Skeletal muscle cell (primary cell): ENCODE data around the gene INPP5K.
"Not testable (repeated sequence)": the region's sequence is repeated elsewhere in the genome, so short reads cannot be mapped to it uniquely, and the experiment has no call there.

ENCODE experiments used
- DNase-seq: peaks from one replicate; pipeline ENCODE4 v3.0.0-alpha.2; 2010; ENCODE audit warnings: low read depth
- H3K4me3 ChIP-seq: 2 replicates; pipeline ENCODE4 v1.5.1; 2011; ENCODE audit warnings: low read depth, mild to moderate bottlenecking, control low read depth, low read length, moderate library complexity

INPP5K gene

GRCh38 chr17:1450261-1450660 is 66.2 kb downstream of the INPP5K start:
- H3K4me3 ChIP-seq, DNase-seq: not testable (repeated sequence)

DNA sequence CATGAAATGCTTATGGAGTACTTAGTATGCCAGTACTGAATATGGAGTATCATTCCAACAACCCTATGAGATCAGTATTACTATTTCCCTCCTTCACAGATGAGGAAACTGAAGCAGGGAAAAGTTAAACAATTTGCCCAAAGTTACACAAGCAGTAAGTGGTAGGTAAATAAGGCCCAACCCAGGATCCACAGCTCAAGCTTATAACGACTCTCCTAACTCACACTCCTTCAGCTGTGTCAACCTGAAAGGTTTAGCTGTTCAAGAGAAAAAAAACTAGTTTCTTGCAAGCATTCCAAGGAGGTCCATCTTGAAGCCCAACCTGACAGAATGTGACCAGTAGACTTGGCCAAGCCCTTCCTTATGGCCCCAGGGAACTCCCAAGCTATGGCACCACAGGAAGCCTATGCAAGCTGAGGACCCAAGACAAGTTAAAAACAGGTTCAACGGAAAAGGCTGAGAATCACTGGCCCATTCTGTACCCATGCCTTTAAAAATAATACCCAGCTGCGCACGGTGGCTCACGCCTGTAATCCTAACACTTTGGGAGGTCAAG is 66.9 kb downstream of the INPP5K start:
- DNase-seq, result no peak
- H3K4me3 ChIP-seq, result no peak overlapping the region

DNA sequence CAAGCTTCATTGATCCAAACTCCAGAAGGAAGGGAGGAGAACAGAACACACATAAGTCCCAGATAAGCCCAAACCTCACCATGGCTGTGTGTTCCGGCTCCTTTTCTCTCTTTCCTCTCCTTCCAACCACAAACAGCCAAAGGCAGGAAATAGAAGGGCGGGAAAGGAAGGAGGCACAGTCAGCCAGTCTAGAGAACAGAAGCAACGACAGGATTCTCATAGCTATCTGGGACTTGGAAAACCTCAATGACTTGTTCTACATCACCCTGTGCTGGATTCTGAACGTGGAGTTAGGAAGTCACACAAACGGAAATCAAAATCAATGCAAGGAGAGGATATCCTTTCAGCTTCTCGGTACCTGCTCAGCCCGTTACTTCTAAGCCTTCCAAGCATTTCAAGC is 69.4 kb downstream of the INPP5K start:
- no peak overlapping the region for H3K4me3 ChIP-seq
- no peak for DNase-seq

DNA sequence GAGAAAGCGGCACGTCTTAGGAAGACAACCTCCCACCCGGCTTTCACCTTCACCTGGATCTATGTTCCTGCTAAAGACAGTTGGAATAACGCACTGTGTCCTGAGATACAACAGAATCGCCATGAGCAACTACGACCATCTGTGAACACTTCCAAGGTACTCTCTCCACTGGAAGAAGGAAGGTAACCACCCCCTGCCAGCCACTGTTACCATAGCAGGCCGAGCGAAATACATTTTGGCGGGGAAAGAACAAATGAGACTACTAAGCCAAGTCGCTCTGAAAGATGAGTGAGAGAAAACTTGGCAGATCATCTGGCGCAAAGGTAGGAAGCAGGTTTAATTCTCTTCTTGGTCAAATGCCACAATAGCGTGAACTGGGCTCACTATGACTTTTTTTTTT is 70.2 kb downstream of the INPP5K start:
- H3K4me3 ChIP-seq, result no peak overlapping the region
- no peak for DNase-seq

DNA sequence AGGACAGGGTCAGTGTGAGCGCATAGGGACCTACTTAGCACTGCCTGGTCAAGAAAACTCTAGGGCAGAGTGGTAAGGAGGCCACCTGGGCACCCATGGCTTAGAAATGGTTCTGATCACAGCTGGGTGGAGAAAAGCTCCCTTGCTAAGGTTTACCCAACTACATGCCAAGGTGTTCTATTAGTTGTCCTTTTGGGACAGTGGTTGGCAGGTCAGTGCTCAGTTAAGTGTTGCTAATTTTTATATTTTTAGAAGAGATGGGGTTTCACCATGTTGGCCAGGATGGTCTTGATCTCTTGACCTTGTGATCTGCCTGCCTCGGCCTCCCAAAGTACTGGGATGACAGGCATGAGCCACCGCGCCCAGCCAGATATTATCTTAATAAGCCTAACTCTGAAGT is 70.7 kb downstream of the INPP5K start:
- DNase-seq, H3K4me3 ChIP-seq: not testable (repeated sequence)
